ENCODE results near the gene OPTC. TPM values are rescaled to one million over a fixed set of nuclear protein-coding genes. Genes with fewer than 3 reads are reported as not detected.
"Not testable (repeated sequence)": the region's sequence is repeated elsewhere in the genome, so short reads cannot be mapped to it uniquely, and the experiment has no call there.

The OPTC gene
- polyA plus RNA-seq (2014; cell fraction: cytosol; rRNA removed), result not detected in 2 replicates
- not detected in 2 replicates for polyA plus RNA-seq (2014; cell fraction: nucleus; rRNA removed)

- DNase-seq (ENCODE audit: low spot score), result no peak
These were observed at the start of gene OPTC for GRCh38 chr1:203493901-203494300. Gene OPTC (plus strand): TSS chr1:203494153. CDS start chr1:203496006, 1,853 bp downstream.

GRCh38 chr1:203444171-203444576, 49.8 kb upstream of the OPTC start:
- DNase-seq (ENCODE audit: low spot score), result no peak

- DNase-seq (ENCODE audit: low spot score), result no peak
These were observed 46.8 kb upstream of the OPTC start for GRCh38 chr1:203447151-203447550.

GRCh38 chr1:203447598-203447997, 46.4 kb upstream of the OPTC start:
- DNase-seq (ENCODE audit: low spot score), result not testable (repeated sequence)

- DNase-seq (ENCODE audit: low spot score), result no peak
These were observed 45.4 kb upstream of the OPTC start for GRCh38 chr1:203448521-203449061.

GRCh38 chr1:203450001-203450400, 44.0 kb upstream of the OPTC start:
- no peak for DNase-seq (ENCODE audit: low spot score)

GRCh38 chr1:203450479-203451149, 43.3 kb upstream of the OPTC start:
- DNase-seq (ENCODE audit: low spot score), result no peak

GRCh38 chr1:203451836-203452784, 41.8 kb upstream of the OPTC start:
- no peak for DNase-seq (ENCODE audit: low spot score)

GRCh38 chr1:203453016-203453415, 40.9 kb upstream of the OPTC start:
- DNase-seq (ENCODE audit: low spot score), result no peak

- DNase-seq (ENCODE audit: low spot score), result no peak
These were observed 40.3 kb upstream of the OPTC start for GRCh38 chr1:203453616-203454015.

- no peak for DNase-seq (ENCODE audit: low spot score)
These were observed 38.9 kb upstream of the OPTC start for GRCh38 chr1:203454986-203455471.

GRCh38 chr1:203455706-203456105, 38.2 kb upstream of the OPTC start:
- DNase-seq (ENCODE audit: low spot score), result no peak

GRCh38 chr1:203456577-203456976, 37.4 kb upstream of the OPTC start:
- DNase-seq (ENCODE audit: low spot score), result no peak

- no peak for DNase-seq (ENCODE audit: low spot score)
These were observed 35.9 kb upstream of the OPTC start for GRCh38 chr1:203458078-203458477.

GRCh38 chr1:203459671-203460201, 34.2 kb upstream of the OPTC start:
- no peak for DNase-seq (ENCODE audit: low spot score)

GRCh38 chr1:203461717-203462116, 32.2 kb upstream of the OPTC start:
- no peak for DNase-seq (ENCODE audit: low spot score)

- DNase-seq (ENCODE audit: low spot score), result no peak
These were observed 31.8 kb upstream of the OPTC start for GRCh38 chr1:203462143-203462542.

GRCh38 chr1:203462878-203463277, 31.1 kb upstream of the OPTC start:
- no peak for DNase-seq (ENCODE audit: low spot score)

- no peak for DNase-seq (ENCODE audit: low spot score)
These were observed 30.4 kb upstream of the OPTC start for GRCh38 chr1:203463469-203464062.

- DNase-seq (ENCODE audit: low spot score), result no peak
These were observed 29.7 kb upstream of the OPTC start for GRCh38 chr1:203464226-203464625.

GRCh38 chr1:203464743-203465142, 29.2 kb upstream of the OPTC start:
- DNase-seq (ENCODE audit: low spot score), result no peak

Data from SK-N-DZ (cell line).